ENCODE data around the gene OR5M3. TPM values are rescaled to one million over a fixed set of nuclear protein-coding genes. Genes with fewer than 3 reads are reported as not detected.

OR5M3 gene
- total RNA-seq, result not detected
- not detected for polyA plus RNA-seq
- long read RNA-seq, donor 1, result 0 reads
- long read RNA-seq, donor 2, result 0 reads
- long read RNA-seq, donor 3, result 0 reads
- long read RNA-seq, donor 4, result 0 reads
- long read RNA-seq, donor 5, result 0 reads
- long read RNA-seq, donor 6, result 0 reads
- long read RNA-seq, donor 7, result 0 reads
- long read RNA-seq, donor 8, result 0 reads
- long read RNA-seq, donor 9, result 0 reads
- long read RNA-seq, donor 10, result 0 reads

DNA sequence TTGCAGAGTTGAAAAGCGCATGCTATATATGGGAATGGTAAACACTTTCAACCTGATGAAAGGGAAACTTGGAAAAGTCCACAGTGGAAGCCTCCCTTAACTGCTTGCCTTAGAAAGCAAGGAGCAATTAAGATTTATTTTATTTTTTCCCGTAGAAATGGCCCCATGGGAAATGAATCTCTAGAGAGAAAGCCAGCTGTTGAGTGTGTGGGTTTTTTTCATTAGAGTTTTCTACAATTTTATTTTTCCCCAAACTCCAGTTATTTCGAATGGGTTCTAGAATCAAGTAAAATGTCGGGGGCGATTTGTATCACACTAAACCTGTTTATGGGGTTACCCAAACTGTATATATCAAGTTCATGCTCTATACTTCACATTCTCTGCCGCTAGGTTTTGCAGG, at the start of gene OR5M3:
Gene OR5M3 (minus strand): TSS at position 101 of the 400 bp plus-strand sequence. CDS start 2,855 bp downstream, outside the sequence.
- DNase-seq (ENCODE audit: low read depth in 6 of 9, low spot score in 9 of 9), result no peak
- Histone ChIP-seq H3K4me3 (ENCODE audit: low read length in 2 of 2) (no peak within 1 kb of the TSS), H3K9me3 (ENCODE audit: control insufficient read depth in 2 of 2, insufficient read depth in 1 of 2, low read length in 1 of 2) (no peaks in the 10 kb centered on the region), H3K4me1 (ENCODE audit: control insufficient read depth in 2 of 2, insufficient read depth in 2 of 2, low read length in 2 of 2) (no peaks in the 10 kb centered on the region), H3K27ac (ENCODE audit: low read depth in 1 of 2, low read length in 1 of 2) (no peak within 1 kb of the TSS), H3K36me3 (ENCODE audit: control insufficient read depth in 2 of 2, insufficient read depth in 2 of 2, low read length in 1 of 2) (no peaks in the 10 kb centered on the region), H3K27me3 (ENCODE audit: control insufficient read depth in 2 of 2, insufficient read depth in 1 of 2, low read length in 1 of 2) (no peaks in the 10 kb centered on the region)
- 90% methylated on average over 6 of the region's 6 CpGs for WGBS

DNA sequence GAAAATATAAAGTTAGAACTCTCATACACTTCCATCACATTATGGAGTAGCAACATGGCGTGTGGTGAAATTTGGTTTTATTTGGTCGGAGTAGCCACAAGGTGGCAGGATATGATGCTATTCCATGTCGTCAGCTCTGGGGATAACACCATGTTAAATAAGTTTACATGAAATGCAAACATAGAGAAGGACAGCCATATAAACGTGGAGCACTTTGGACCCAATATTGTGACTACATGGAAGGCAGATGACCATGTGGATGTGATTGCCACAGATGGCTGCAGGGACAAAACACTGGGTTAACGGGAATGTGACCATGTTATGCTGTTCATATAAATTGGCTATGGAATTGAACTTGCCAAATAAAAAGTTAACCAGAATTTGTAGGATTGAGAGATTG, 48.9 kb upstream of the OR5M3 start:
- Histone ChIP-seq H3K27me3 (ENCODE audit: control insufficient read depth in 2 of 2, insufficient read depth in 1 of 2, low read length in 1 of 2) (no peaks in the 10 kb centered on the region), H3K36me3 (ENCODE audit: control insufficient read depth in 2 of 2, insufficient read depth in 2 of 2, low read length in 1 of 2) (no peaks in the 10 kb centered on the region), H3K4me3 (ENCODE audit: low read length in 2 of 2) (no peak overlapping the region), H3K9me3 (ENCODE audit: control insufficient read depth in 2 of 2, insufficient read depth in 1 of 2, low read length in 1 of 2) (no peaks in the 10 kb centered on the region), H3K4me1 (ENCODE audit: control insufficient read depth in 2 of 2, insufficient read depth in 2 of 2, low read length in 2 of 2) (no peaks in the 10 kb centered on the region), H3K27ac (ENCODE audit: low read depth in 1 of 2, low read length in 1 of 2) (no peak overlapping the region)
- WGBS, result 68% methylated on average over 5 of the region's 5 CpGs
- DNase-seq (ENCODE audit: low read depth in 6 of 9, low spot score in 9 of 9), result no peak

DNA sequence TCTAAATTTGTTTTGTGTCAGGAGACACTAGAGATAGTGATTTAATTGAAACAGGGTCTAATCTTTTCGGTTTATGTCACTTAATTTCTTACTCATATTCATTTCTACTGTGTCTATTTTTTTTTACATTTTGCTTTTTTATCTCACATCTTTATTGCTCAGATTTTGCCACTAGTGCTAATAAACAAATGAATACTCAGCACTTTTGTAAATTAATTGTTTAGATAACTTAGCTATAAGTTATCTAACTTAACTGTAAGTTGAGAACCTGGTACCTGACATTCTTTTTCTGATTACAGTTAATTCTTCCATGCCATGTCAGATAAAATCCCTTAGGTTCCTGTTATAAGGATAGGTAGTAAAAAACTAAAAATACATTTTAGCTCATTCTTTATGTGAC, 40.1 kb upstream of the OR5M3 start:
- no peak overlapping the region for H3K27ac ChIP-seq (ENCODE audit: low read depth in 1 of 2, low read length in 1 of 2)
- no peaks in the 10 kb centered on the region for H3K4me1 ChIP-seq (ENCODE audit: control insufficient read depth in 2 of 2, insufficient read depth in 2 of 2, low read length in 2 of 2)
- no peak overlapping the region for H3K4me3 ChIP-seq (ENCODE audit: low read length in 2 of 2)
- no peaks in the 10 kb centered on the region for H3K27me3 ChIP-seq (ENCODE audit: control insufficient read depth in 2 of 2, insufficient read depth in 1 of 2, low read length in 1 of 2)
- DNase-seq (ENCODE audit: low read depth in 6 of 9, low spot score in 9 of 9), result no peak
- WGBS, result 88% methylated on average over 1 of the region's 1 CpG
- no peaks in the 10 kb centered on the region for H3K9me3 ChIP-seq (ENCODE audit: control insufficient read depth in 2 of 2, insufficient read depth in 1 of 2, low read length in 1 of 2)
- H3K36me3 ChIP-seq (ENCODE audit: control insufficient read depth in 2 of 2, insufficient read depth in 2 of 2, low read length in 1 of 2), result no peaks in the 10 kb centered on the region

DNA sequence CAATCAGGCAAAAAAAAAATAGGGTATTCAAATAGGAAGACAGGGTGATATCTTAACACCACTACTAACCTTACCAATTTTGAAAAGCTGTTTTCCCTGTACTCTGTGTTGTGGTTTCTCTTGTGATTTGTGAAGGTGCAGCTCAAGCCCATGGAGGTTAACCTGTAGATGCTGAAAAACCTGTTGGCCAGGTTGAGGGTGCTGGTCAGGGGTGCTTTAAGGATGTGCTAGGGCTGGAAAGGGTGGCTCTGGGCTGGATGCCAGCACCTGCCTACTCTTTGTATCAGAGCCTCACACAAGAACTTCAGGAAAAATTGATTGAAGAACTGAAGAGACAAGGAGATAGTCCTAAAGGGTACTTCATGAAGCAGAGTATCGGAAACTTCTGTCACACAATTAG, 36.3 kb upstream of the OR5M3 start:
- Histone ChIP-seq H3K4me1 (ENCODE audit: control insufficient read depth in 2 of 2, insufficient read depth in 2 of 2, low read length in 2 of 2) (no peaks in the 10 kb centered on the region), H3K27ac (ENCODE audit: low read depth in 1 of 2, low read length in 1 of 2) (no peak overlapping the region), H3K9me3 (ENCODE audit: control insufficient read depth in 2 of 2, insufficient read depth in 1 of 2, low read length in 1 of 2) (no peaks in the 10 kb centered on the region), H3K4me3 (ENCODE audit: low read length in 2 of 2) (no peak overlapping the region), H3K36me3 (ENCODE audit: control insufficient read depth in 2 of 2, insufficient read depth in 2 of 2, low read length in 1 of 2) (no peaks in the 10 kb centered on the region), H3K27me3 (ENCODE audit: control insufficient read depth in 2 of 2, insufficient read depth in 1 of 2, low read length in 1 of 2) (no peaks in the 10 kb centered on the region)
- 97% methylated on average over 1 of the region's 1 CpG for WGBS
- DNase-seq (ENCODE audit: low read depth in 6 of 9, low spot score in 9 of 9), result no peak

DNA sequence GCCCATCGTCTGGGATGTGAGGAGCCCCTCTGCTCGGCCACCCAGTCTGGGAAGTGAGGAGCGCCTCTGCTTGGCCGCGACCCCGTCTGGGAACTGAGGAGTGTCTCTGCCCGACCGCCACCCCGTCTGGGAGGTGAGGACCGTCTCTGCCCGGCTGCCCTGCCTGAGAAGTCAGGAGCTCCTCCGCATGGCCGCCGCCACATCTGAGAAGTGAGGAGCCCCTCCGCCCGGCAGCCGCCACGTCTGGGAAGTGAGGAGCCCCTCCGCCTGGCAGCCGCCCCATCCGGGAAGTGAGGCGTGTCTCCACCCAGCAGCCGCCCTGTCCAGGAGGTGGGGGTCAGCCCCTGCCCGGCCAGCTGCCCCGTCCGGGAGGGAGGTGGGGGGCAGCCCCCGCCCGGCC, 23.9 kb upstream of the OR5M3 start:
- Histone ChIP-seq H3K9me3 (ENCODE audit: control insufficient read depth in 2 of 2, insufficient read depth in 1 of 2, low read length in 1 of 2) (peaks cover 0 to 3% of the 10 kb centered on the region in 2 donors), H3K27ac (ENCODE audit: low read depth in 1 of 2, low read length in 1 of 2) (no peak overlapping the region), H3K4me1 (ENCODE audit: control insufficient read depth in 2 of 2, insufficient read depth in 2 of 2, low read length in 2 of 2) (no peaks in the 10 kb centered on the region), H3K36me3 (ENCODE audit: control insufficient read depth in 2 of 2, insufficient read depth in 2 of 2, low read length in 1 of 2) (no peaks in the 10 kb centered on the region), H3K4me3 (ENCODE audit: low read length in 2 of 2) (no peak overlapping the region), H3K27me3 (ENCODE audit: control insufficient read depth in 2 of 2, insufficient read depth in 1 of 2, low read length in 1 of 2) (no peaks in the 10 kb centered on the region)
- DNase-seq (ENCODE audit: low read depth in 6 of 9, low spot score in 9 of 9), result no peak
- WGBS, result 99% methylated on average over 28 of the region's 28 CpGs

DNA sequence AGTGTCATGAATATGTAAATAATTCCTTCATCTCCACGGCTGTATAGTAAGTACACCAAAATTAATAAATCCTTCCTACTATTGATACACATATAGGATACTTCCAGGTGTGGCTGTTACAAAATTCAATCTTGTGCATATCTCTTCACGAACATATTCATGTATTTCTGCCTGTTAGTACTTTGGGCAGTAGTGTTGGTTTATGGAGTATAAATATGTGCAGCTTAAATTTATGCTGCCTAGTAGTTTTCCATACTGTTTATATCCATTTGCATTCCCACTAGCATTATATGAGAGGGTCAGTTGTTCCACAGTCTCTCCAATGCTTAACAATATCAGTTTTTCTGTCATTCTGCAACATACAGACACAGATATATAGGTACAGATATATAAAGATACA, 22.0 kb upstream of the OR5M3 start:
- peaks cover 0 to 3% of the 10 kb centered on the region in 2 donors for H3K9me3 ChIP-seq (ENCODE audit: control insufficient read depth in 2 of 2, insufficient read depth in 1 of 2, low read length in 1 of 2)

DNA sequence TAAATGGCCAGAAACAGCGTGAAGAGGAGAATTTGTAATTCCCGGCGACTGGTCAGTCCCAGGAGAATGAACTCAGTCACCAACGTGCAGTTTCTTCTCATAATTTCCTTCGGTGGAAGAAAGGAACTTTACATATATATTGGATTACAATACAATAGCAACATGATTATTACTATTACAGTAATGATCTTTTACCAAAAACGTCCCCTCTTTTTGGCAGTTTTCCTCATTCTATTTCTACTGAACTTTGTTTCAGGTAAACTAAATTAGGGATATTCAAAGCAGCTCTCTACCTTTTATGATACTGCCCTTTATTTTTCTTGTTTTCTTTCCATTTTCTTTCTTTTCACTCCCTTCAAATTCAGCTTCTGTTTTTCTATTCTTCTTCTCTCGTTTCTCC, 18.1 kb upstream of the OR5M3 start, which contains the start of gene OR5M8:
Gene OR5M8 (minus strand): TSS at position 101 of the 400 bp plus-strand sequence. CDS start 0 bp downstream, at position 101.
- 91% methylated on average over 7 of the region's 7 CpGs for WGBS
- H3K36me3 ChIP-seq (ENCODE audit: control insufficient read depth in 2 of 2, insufficient read depth in 2 of 2, low read length in 1 of 2), result no peaks in the 10 kb centered on the region
- no peak within 1 kb of the TSS for H3K4me3 ChIP-seq (ENCODE audit: low read length in 2 of 2)
- no peak for DNase-seq (ENCODE audit: low read depth in 6 of 9, low spot score in 9 of 9)
- no peak within 1 kb of the TSS for H3K27ac ChIP-seq (ENCODE audit: low read depth in 1 of 2, low read length in 1 of 2)
- H3K4me1 ChIP-seq (ENCODE audit: control insufficient read depth in 2 of 2, insufficient read depth in 2 of 2, low read length in 2 of 2), result no peaks in the 10 kb centered on the region
- peaks cover 0 to 1% of the 10 kb centered on the region in 2 donors for H3K9me3 ChIP-seq (ENCODE audit: control insufficient read depth in 2 of 2, insufficient read depth in 1 of 2, low read length in 1 of 2)
- H3K27me3 ChIP-seq (ENCODE audit: control insufficient read depth in 2 of 2, insufficient read depth in 1 of 2, low read length in 1 of 2), result no peaks in the 10 kb centered on the region

More for the DNA sequence above, 22.0 kb upstream of the OR5M3 start:
- no peak overlapping the region for H3K27ac ChIP-seq (ENCODE audit: low read depth in 1 of 2, low read length in 1 of 2)
- H3K4me1 ChIP-seq (ENCODE audit: control insufficient read depth in 2 of 2, insufficient read depth in 2 of 2, low read length in 2 of 2), result no peaks in the 10 kb centered on the region
- WGBS, result 91% methylated on average over 2 of the region's 2 CpGs
- H3K27me3 ChIP-seq (ENCODE audit: control insufficient read depth in 2 of 2, insufficient read depth in 1 of 2, low read length in 1 of 2), result no peaks in the 10 kb centered on the region
- H3K36me3 ChIP-seq (ENCODE audit: control insufficient read depth in 2 of 2, insufficient read depth in 2 of 2, low read length in 1 of 2), result no peaks in the 10 kb centered on the region
- H3K4me3 ChIP-seq (ENCODE audit: low read length in 2 of 2), result no peak overlapping the region
- DNase-seq (ENCODE audit: low read depth in 6 of 9, low spot score in 9 of 9), result no peak

DNA sequence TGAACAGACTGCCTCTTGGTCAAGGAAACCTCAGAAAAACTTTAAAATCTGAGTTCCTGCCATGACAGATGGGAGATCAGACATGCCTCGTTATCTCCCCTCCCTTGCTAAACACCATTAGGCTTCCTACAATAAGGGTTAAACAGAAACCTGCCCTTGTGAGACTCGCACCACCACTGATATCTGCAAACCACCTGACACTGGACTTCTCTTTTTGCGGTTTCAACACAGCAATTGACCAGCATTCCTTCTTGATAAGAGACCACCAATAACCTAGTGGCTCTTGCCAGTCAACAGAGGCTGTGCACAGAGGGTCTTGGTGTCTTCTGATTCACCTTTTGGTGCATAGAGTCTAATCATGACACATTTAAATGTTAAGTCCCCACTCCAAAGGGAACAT, 13.6 kb upstream of the OR5M3 start:
- no peak overlapping the region for H3K4me3 ChIP-seq (ENCODE audit: low read length in 2 of 2)
- H3K9me3 ChIP-seq (ENCODE audit: control insufficient read depth in 2 of 2, insufficient read depth in 1 of 2, low read length in 1 of 2), result peaks cover 0 to 1% of the 10 kb centered on the region in 2 donors
- no peaks in the 10 kb centered on the region for H3K27me3 ChIP-seq (ENCODE audit: control insufficient read depth in 2 of 2, insufficient read depth in 1 of 2, low read length in 1 of 2)
- no peak overlapping the region for H3K27ac ChIP-seq (ENCODE audit: low read depth in 1 of 2, low read length in 1 of 2)
- no peaks in the 10 kb centered on the region for H3K36me3 ChIP-seq (ENCODE audit: control insufficient read depth in 2 of 2, insufficient read depth in 2 of 2, low read length in 1 of 2)
- WGBS, result 75% methylated on average over 3 of the region's 3 CpGs
- DNase-seq (ENCODE audit: low read depth in 6 of 9, low spot score in 9 of 9), result no peak
- H3K4me1 ChIP-seq (ENCODE audit: control insufficient read depth in 2 of 2, insufficient read depth in 2 of 2, low read length in 2 of 2), result no peaks in the 10 kb centered on the region

DNA sequence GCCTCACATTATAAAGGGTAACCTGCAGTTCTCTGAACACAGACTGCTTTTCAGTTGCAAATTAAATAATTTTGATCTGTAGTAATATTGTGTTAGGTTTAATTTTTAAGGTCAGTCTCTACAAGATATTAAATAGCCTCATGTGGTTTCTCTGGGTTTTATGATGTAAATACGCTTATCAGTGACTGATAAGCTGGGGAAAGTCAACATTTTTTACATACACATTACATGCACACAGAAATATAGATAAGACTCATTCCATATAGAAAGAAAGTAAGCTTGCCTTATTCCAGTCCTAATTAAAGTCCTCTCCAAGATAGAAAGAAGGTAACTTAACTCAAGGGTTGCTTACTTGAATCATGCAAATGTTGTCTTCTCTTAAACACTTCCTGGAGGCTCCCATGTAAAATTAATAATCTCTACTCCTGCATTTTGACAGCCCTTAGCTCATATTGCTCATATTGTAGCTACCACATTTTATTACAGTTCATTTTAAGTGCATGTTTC, 1.6 kb upstream of the OR5M3 start:
- Histone ChIP-seq H3K27ac (ENCODE audit: low read depth in 1 of 2, low read length in 1 of 2) (no peak overlapping the region), H3K27me3 (ENCODE audit: control insufficient read depth in 2 of 2, insufficient read depth in 1 of 2, low read length in 1 of 2) (no peaks in the 10 kb centered on the region), H3K9me3 (ENCODE audit: control insufficient read depth in 2 of 2, insufficient read depth in 1 of 2, low read length in 1 of 2) (no peaks in the 10 kb centered on the region), H3K4me3 (ENCODE audit: low read length in 2 of 2) (no peak overlapping the region), H3K36me3 (ENCODE audit: control insufficient read depth in 2 of 2, insufficient read depth in 2 of 2, low read length in 1 of 2) (no peaks in the 10 kb centered on the region), H3K4me1 (ENCODE audit: control insufficient read depth in 2 of 2, insufficient read depth in 2 of 2, low read length in 2 of 2) (no peaks in the 10 kb centered on the region)
- no peak for DNase-seq (ENCODE audit: low read depth in 6 of 9, low spot score in 9 of 9)
- 83% methylated on average over 1 of the region's 1 CpG for WGBS
